GM11168 (cell line): Measurements from ENCODE around the gene GTF2H4.
"Not testable (repeated sequence)": the region's sequence is repeated elsewhere in the genome, so short reads cannot be mapped to it uniquely, and the experiment has no call there.

ENCODE experiments used
- in situ Hi-C: fragments of 300-500 bp; cut with MboI; formaldehyde crosslinking; loops from one replicate; pipeline ENCODE4 v1.12.0; 2022; ENCODE audit warnings: low sequenced_read_pairs; ENCODE audit not compliant: unreplicated experiment

Gene GTF2H4

GRCh38 chr6:30893666-30894065 is 14.3 kb upstream of the GTF2H4 start:
- in situ Hi-C loops = no loop called here

GRCh38 chr6:30894381-30894780 is 13.6 kb upstream of the GTF2H4 start:
- in situ Hi-C loops = no loop called here

- in situ Hi-C loops = no loop called here
These were observed 13.1 kb upstream of the GTF2H4 start for GRCh38 chr6:30894935-30895334.

- in situ Hi-C loops = no loop called here
These were observed 12.7 kb upstream of the GTF2H4 start for GRCh38 chr6:30895343-30895742.

- in situ Hi-C loops = no loop called here
These were observed 11.5 kb upstream of the GTF2H4 start for GRCh38 chr6:30896541-30896940.

GRCh38 chr6:30897882-30898281 is 10.1 kb upstream of the GTF2H4 start:
- in situ Hi-C loops = no loop called here

- in situ Hi-C loops = no loop called here
These were observed 9.2 kb upstream of the GTF2H4 start for GRCh38 chr6:30898750-30899360.

GRCh38 chr6:30900863-30901417 is 7.1 kb upstream of the GTF2H4 start:
- in situ Hi-C loops = no loop called here

- in situ Hi-C loops = no loop called here
These were observed 6.6 kb upstream of the GTF2H4 start for GRCh38 chr6:30901436-30901835.

- in situ Hi-C loops = not testable (repeated sequence)
These were observed 5.8 kb upstream of the GTF2H4 start for GRCh38 chr6:30902196-30902595.

GRCh38 chr6:30902709-30903108 is 5.3 kb upstream of the GTF2H4 start:
- in situ Hi-C loops = no loop called here

GRCh38 chr6:30903236-30903635 is 4.8 kb upstream of the GTF2H4 start:
- in situ Hi-C loops = no loop called here

- in situ Hi-C loops = not testable (repeated sequence)
These were observed 683 bp upstream of the GTF2H4 start for GRCh38 chr6:30907290-30907757.

GRCh38 chr6:30908700-30909099 is 693 bp downstream of the GTF2H4 start:
- in situ Hi-C loops = no loop called here

GRCh38 chr6:30910473-30910872 is 2.5 kb downstream of the GTF2H4 start:
- in situ Hi-C loops = loop anchor here (10.0 kb wide), 1 partner anchor 164 kb away; no protein-coding TSS in a partner anchor

- in situ Hi-C loops = loop anchor here (10.0 kb wide), 1 partner anchor 162 kb away; no protein-coding TSS in a partner anchor
These were observed 4.9 kb downstream of the GTF2H4 start for GRCh38 chr6:30912746-30913520.

- in situ Hi-C loops = loop anchor here (10.0 kb wide), 1 partner anchor 161 kb away; no protein-coding TSS in a partner anchor
These were observed 5.7 kb downstream of the GTF2H4 start for GRCh38 chr6:30913721-30914075.

GRCh38 chr6:30914076-30914853 is 6.3 kb downstream of the GTF2H4 start, which contains the start of gene VARS2:
Gene VARS2, plus strand, starts transcription at chr6:30914238. Its CDS starts 599 bp downstream, at chr6:30914837.
- in situ Hi-C loops = loop anchor here (10.0 kb wide), 1 partner anchor 161 kb away; no protein-coding TSS in a partner anchor

GRCh38 chr6:30914854-30915590 is 7.0 kb downstream of the GTF2H4 start:
- in situ Hi-C loops = loop anchor here (10.0 kb wide), 1 partner anchor 160 kb away; no protein-coding TSS in a partner anchor

- in situ Hi-C loops = loop anchor here (10.0 kb wide), 1 partner anchor 159 kb away; no protein-coding TSS in a partner anchor
These were observed 7.6 kb downstream of the GTF2H4 start for GRCh38 chr6:30915591-30915946.
